T47D (cell line): ENCODE results near the gene LGI4.

Source experiments
- DNase-seq, 2 experiments: peaks; one replicate each; pipeline versions ENCODE4 v3.0.0 to v3.0.0-alpha.2; 2011 to 2012; ENCODE audit warnings: low read depth in 1 of 2, low spot score in 1 of 2
- JUND ChIP-seq: IDR thresholded peaks from 2 replicates; pipeline ENCODE4 v1.6.1; 2012; ENCODE audit warnings: low read depth
- in situ Hi-C: cut with HindIII; loops from 2 replicates; pipeline ENCODE4 v1.10.0; 2016; ENCODE audit warnings: low sequenced_read_pairs, low pct_unique_long_range_greater_than_20kb

Gene LGI4

GRCh38 chr19:35143818-35144217 lies 9.0 kb upstream of the LGI4 start:
- no peak for TF ChIP-seq JUND
- DNase-seq: no peak
- in situ Hi-C loops: no loop called here

DNA sequence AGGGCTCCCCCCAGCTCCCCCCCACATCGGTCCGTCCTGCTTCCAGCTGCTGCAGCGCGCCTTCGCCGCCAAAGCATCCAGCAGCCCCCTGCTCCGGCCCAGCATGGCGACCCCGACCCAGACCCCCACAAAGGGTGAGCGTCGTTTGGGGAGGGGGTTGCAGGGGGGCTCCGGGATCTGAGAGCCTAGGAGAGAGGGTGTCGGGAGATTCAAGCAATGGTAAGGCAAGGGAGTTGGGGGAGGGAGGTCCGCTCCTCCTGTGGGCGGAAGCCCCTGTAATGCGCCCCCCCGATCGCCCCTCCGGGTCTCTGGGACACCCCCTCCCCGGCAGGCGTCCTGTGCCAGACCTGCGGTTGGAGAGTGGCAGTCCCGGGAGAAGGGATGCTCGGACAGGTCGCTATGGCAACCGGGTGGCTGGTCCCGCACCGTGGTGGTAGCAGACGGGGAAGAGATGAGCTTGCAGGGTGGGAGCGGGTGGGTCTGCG lies 8.4 kb upstream of the LGI4 start, which contains the start of gene FXYD7:
FXYD7 (plus strand) TSS at position 25 of the 485 bp plus-strand sequence; CDS start at position 104, 79 bp downstream.
- DNase-seq: no peak

DNA sequence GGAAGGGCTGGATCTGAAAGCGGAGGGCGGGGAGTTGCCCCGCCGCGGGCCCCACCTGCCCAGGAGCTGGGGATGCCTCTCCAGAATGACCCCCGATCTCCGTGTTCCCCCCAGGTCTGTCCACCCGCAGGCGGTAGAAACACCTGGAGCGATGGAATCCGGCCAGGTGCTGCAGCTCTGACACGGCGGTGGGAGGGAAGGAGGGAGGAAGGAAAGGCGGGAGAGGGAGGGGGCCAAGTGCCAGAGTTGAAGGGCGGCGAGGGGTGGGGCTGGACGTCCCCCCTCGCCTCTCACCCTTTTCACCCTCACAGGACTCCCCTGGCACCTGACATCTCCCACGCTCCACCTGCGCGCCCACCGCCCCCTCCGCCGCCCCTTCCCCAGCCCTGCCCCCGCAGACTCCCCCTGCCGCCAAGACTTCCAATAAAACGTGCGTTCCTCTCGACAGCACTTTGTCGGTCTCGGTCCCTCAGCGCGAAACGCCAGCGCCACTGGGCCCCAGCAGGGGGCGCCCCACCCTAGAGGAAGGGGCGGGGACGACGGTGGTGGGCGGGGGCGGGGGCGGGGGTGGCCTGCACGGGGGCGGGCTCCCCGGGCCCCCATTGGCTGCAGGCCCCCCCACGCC lies 7.9 kb upstream of the LGI4 start:
- TF ChIP-seq JUND: no peak
- DNase-seq: peak in 1 of 2 experiments; percentile 55
- in situ Hi-C loops: no loop called here

More for the DNA sequence above, 8.4 kb upstream of the LGI4 start, which contains the start of gene FXYD7:
- no peak for TF ChIP-seq JUND
- in situ Hi-C loops: no loop called here

- DNase-seq: no peak
- in situ Hi-C loops: no loop called here
- no peak for TF ChIP-seq JUND
These were observed 7.2 kb upstream of the LGI4 start for GRCh38 chr19:35141837-35142605.

GRCh38 chr19:35140962-35141836 lies 6.3 kb upstream of the LGI4 start:
- peak; percentile 90 to 93 for DNase-seq
- no peak for TF ChIP-seq JUND
- in situ Hi-C loops: no loop called here

DNA sequence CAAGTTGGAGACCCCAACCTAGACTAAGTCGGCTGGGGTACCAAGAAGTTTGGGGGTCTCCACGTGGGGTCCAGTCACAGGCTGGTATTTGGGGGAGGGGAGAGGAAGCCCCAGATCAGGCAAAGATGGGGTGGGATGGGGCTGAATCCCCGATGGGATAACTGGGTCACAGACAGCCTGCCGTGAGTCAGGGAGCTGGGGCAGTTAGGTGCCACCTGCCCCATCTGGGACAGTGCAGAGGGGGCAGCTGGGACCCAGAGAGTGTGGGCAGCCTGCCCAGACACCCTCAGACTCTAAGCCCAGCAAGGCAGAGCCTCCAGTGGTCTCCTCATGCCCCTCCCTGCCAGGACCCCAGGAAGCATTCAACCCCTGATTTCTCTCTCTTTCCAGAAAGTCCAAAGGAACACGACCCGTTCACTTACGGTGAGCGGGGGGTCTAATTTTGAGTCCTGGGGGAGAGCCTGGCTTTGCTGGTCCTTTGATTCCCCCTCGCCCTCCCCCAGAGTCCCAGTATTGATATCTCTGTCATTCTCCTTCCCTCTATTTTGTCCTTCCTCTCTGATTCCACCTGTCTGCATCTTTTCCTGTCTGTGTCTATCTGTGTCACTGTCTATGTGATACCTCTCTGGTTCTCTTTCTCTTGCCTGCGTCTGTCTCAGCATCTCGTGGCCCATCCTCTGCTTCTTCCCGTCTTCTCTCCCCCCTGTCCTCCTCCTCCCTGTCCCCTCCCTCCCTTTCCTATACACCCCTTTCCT lies 5.5 kb upstream of the LGI4 start:
- no peak for DNase-seq
- in situ Hi-C loops: no loop called here
- no peak for TF ChIP-seq JUND

- in situ Hi-C loops: no loop called here
- no peak for TF ChIP-seq JUND
- DNase-seq: no peak
These were observed 3.5 kb upstream of the LGI4 start, which contains the start of gene FXYD1 for GRCh38 chr19:35138305-35138892. Gene FXYD1 (plus strand): TSS chr19:35138824. CDS start chr19:35140080, 1,256 bp downstream.

DNA sequence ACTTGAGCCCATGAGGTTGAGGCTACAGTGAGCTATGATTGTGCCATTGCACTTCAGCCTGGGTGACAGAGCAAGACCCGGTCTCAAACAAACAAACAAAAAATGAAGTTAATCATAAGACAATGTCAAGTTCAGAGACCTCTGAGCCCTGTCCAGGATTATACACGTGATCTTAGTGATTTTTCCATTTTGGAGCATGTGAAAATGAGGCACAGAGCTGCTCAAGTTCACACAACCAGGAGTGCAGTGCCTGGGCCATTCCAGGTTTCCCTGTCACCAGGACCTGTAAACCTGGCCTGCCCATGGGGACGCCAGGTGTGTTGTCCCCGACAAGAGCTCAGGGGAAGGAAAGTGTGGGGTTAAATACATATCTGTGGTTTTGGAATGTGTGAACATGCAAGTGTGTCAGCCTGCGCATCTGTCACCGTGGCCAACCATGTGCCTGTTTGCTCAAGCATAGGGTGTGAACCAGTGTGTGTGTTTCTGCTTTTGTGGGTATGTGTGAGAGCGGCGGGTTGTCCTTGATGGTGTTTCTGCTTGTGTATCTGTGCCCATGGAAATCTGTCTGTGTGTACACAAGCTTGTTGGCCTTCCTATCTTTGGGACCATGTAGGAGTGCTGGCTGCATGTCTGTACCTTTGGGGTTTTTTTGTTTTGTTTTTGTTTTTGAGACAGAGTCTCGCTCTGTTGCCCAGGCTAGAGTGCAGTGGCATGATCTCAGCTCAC lies 2.3 kb upstream of the LGI4 start:
- in situ Hi-C loops: no loop called here
- no peak for TF ChIP-seq JUND
- no peak for DNase-seq

- TF ChIP-seq JUND: no peak
- DNase-seq: no peak
- in situ Hi-C loops: no loop called here
These were observed 1.4 kb upstream of the LGI4 start for GRCh38 chr19:35136231-35136630.

DNA sequence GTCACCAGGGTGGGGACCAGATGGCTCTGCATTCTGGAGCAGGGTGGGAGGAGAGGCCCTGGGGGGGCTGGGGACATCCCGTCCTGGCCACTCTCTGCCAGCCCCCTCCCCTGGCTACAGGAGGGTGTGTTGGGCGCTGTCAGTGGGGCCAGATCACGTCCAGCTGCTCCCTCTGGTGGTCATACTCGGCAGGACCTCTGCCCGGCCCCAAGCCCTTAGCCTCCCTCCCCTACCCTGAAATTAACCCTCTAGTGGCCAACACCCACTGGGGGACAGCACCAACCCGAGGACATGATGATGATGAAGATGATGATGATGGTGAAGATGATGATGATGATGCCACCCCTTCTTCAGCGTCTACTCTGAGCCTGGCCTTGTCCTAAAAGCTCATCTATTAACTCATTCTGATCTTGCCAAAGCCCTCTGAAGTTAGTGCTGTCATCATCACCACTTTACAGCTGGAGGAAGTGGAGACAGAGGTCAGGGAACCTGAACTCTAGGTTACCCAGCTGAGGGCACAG lies 590 bp upstream of the LGI4 start:
- no peak for TF ChIP-seq JUND
- in situ Hi-C loops: no loop called here
- peak; percentile 70 to 82 for DNase-seq

- TF ChIP-seq JUND: no peak
- in situ Hi-C loops: no loop called here
- DNase-seq: no peak
These were observed 1.0 kb downstream of the LGI4 start for GRCh38 chr19:35133826-35134225.
